LNCAP (cell line): ENCODE data around the gene PRSS12.

Experiments
- CTCF ChIP-seq: fragments of 450-650 bp; IDR thresholded peaks from 2 replicates; pipeline ENCODE4 v1.5.1; 2017; ENCODE audit warnings: mild to moderate bottlenecking

PRSS12 gene

DNA sequence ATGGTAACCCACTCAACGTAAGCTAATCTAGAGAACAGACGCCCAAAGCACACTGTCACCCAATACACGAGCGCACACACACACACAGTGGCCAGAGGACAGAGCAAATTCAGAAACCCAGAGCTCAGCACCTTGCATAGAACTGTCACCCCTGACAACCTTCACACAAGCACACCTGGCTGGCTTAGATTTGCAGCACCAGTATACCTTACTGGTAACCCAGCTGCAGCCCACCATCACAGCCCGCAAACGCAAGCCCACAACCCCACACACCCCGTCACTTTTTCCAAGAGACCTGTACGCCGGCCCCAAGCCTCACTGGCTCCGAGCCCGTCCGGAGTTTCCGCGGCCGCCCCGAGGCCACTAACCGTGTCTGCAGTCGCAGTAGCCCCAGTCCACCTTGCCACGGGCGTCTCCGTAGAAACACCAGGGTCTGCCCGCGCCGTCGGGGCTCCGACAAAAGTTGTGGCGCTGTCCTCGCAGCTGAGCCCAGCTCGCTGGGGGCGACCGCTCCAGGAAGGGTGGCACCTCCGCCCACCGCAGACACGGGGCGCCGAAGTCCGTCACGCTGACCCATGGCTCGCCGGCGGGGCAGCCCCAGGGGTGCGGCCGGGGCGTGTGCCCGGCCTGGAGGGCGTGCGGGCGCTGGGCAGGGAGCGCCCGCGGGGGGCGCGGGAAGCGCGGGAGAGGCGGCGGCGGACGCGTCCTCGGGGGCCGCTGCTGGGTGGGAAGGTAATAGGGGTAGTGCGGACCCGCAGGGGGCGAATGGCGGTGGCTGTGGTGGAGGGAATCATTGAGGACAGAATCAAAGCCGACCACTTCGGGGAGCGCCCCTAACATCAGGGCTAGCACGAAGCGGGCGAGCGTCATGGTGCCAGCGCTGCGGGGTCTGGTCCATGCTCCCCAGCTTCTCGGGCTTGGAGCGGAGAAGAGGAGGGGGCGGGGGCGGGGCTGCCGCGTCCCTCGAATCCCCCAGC is 664 bp downstream of the PRSS12 start:
- no peak for TF ChIP-seq CTCF

DNA sequence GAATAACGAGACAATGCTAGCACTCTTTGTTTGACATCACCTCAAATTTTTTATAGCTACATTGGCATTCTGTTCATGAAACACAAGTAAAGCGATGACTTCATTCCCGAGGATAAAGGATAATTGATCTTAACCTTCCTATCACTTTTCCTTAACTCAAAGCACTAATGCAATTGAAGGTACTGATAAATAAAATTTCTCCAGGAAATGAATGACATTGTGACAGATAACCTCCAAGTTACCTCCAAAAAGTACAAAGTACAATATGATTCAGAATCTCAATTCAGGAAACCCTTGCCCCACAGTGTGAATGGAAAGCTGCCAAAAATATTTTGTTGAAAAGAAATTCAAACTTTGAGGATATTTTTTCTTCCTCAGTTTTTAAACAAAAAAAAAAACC is 1.8 kb downstream of the PRSS12 start:
- no peak for TF ChIP-seq CTCF

GRCh38 chr4:118348886-118349285 is 3.9 kb downstream of the PRSS12 start:
- TF ChIP-seq CTCF = no peak

DNA sequence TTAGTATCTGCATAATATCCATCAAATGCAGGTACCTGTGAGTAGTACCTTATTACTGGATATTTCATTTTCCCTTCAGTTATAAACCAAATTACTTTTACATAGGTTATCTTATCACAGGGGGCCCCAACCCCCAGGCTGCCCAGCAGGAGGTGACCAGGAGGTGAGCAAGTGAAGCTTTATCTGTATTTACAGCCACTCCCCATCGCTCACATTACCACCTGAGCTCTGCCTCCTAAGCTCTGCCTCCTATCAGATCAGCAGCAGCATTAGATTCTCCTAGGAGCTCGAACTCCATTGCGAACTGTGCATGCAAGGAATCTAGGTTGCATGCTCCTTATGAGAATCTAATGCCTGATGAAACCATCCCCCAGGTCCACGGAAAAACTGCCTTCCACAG is 6.3 kb downstream of the PRSS12 start:
- no peak for TF ChIP-seq CTCF

DNA sequence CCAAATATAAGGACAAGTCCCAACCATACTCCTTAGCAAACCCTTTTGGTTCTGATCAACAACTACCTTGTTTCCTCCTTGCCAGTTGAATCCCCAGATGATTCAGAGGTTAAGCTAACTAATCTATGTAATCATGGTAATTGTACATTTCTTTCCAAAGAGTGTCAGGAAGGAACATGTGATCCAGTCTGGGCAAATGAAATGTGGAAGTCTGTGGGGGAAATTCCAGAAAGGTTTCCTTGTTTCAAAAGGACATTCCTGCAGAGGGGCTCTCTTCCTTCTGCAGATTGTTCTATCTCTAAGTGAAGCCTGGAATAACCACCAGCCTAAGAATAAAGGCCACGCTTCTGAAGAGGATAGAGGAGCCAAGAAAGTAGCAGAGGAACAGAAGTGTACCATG is 7.0 kb downstream of the PRSS12 start:
- TF ChIP-seq CTCF = no peak

- no peak for TF ChIP-seq CTCF
Observed at GRCh38 chr4:118344801-118345200, 8.0 kb downstream of the PRSS12 start.

DNA sequence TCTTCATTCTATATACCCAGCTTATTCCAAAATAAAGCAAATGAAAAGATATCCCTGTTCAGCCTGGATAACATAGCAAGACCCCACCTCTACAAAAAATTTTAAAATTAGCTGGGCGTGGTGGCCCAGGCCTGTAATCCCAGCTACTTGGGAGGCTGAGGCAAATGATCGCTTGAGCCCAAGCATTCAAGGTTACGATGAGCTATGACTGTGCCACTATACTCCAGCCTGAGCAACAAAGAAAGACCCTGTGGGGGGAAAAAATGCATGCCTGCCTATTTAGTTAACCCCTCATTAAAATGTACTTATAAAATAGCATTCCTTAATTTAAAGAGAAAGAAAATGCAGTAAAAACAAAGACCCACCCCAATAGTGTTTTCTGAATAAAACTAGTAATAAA is 9.3 kb downstream of the PRSS12 start:
- no peak for TF ChIP-seq CTCF
